Heart right ventricle (tissue), 16 donors: Measurements from ENCODE around the gene TRIM28. TPM values are rescaled to one million over a fixed set of nuclear protein-coding genes. Genes with fewer than 3 reads are reported as not detected.
A peak's percentile ranks its signal among the peaks of the same experiment; 100 is the strongest.

Experiments
- ATAC-seq, 8 donors: fragments of 200-7000 bp; cut with Tn5 transposase; one replicate each; pipeline ENCODE4 v1.9.1; 2020; ENCODE audit warnings: mild to moderate bottlenecking in 8 of 8, moderate library complexity in 8 of 8, moderate number of reproducible peaks in 1 of 8
- DNase-seq, 2 donors: peaks; one replicate each; pipeline ENCODE4 v3.0.0-alpha.2; 2020
- H3K27ac ChIP-seq, 10 donors: fragments of 200-600 bp; sonication (generic) in 2 of 10; one replicate each; pipeline versions ENCODE4 v1.5.0 to v1.8.0; 2020 to 2022; ENCODE audit warnings: mild to moderate bottlenecking in 3 of 10
- H3K27me3 ChIP-seq, 7 donors: fragments of 200-600 bp; one replicate each; pipeline ENCODE4 v1.8.0; 2021 to 2022; ENCODE audit warnings: mild to moderate bottlenecking in 2 of 7
- H3K36me3 ChIP-seq, 9 donors: fragments of 200-600 bp; sonication (generic) in 1 of 9; one replicate each; pipeline versions ENCODE4 v1.5.0 to v1.8.0; 2020 to 2022; ENCODE audit warnings: mild to moderate bottlenecking in 2 of 9
- H3K4me1 ChIP-seq, 9 donors: fragments of 200-600 bp; sonication (generic) in 1 of 9; one replicate each; pipeline versions ENCODE4 v1.5.0 to v1.8.0; 2020 to 2022; ENCODE audit warnings: mild to moderate bottlenecking in 4 of 9
- H3K4me3 ChIP-seq, 10 donors: fragments of 200-600 bp; sonication (generic) in 2 of 10; one replicate each; pipeline versions ENCODE4 v1.5.0 to v1.8.0; 2020 to 2022; ENCODE audit warnings: mild to moderate bottlenecking in 7 of 10, moderate library complexity in 2 of 10
- H3K9me3 ChIP-seq, 11 donors: fragments of 200-600 bp in 10 of 11; sonication (generic) in 2 of 11; one replicate each; pipeline versions ENCODE4 v1.5.0 to v1.8.0; 2013 to 2022; ENCODE audit warnings: mild to moderate bottlenecking in 2 of 11, control low read depth in 1 of 11, moderate library complexity in 1 of 11
- CTCF ChIP-seq, 9 donors: fragments of 200-600 bp; sonication (generic) in 2 of 9; IDR thresholded peaks; one replicate each; pipeline versions ENCODE4 v1.5.0 to v1.8.0; 2021 to 2022; ENCODE audit warnings: antibody characterized with exemption in 9 of 9, mild to moderate bottlenecking in 5 of 9, moderate library complexity in 1 of 9
- WGBS, 2 donors: extraction: QIAGEN DNeasy Blood & Tissue Kit; methylation state at CpG; one replicate each; pipeline ENCODE4 v1.1.7; 2013; ENCODE audit warnings: inconsistent platforms in 1 of 2; 5-methylcytosine and 5-hydroxymethylcytosine counted together
- intact Hi-C, 10 donors: fragments of 100-400 bp; cut with DNase I; formaldehyde crosslinking; loops; one replicate each; pipeline versions ENCODE4 v1.11.1 to v1.14.2; 2022
- polyA plus RNA-seq, 2 donors: library from polyadenylated mRNA; stranded (reverse); fragments of 200-250 nt; gene quantifications; one replicate each; pipeline ENCODE4 v1.2.3, GENCODE V29; 2013
- total RNA-seq, 10 donors: library from RNA; stranded (reverse); fragmentation: NEBNext Ultra II Directional in 3 of 10; extraction: Animal tissue kit (Norgen Biotek cat#: 25700) in 3 of 10; gene quantifications; one replicate each; pipeline versions ENCODE4 v1.2.1 to v1.2.4, GENCODE V29; 2021 to 2023
- donor health status: Arrhythmogenic right ventricular cardiomyopathy.
- donor health status: ischemic (EF 13 %, LVEDD 7.1; RV severe dilation, severe dysfunction).
- donor health status: healthy with polysubstance abuse.
- donor health status: DM: no; HTN: yes; CAD: no.
- donor health status: DM: no; HTN: no; CAD: no.
- donor health status: ischemic (EF 25% LVEDD 6.9; RV normal size, moderate dysfunction).
- donor health status: ischemic (EF 25% LVEDD 5.7; RV mildly dilated, moderate dysfunction).
- donor health status: healthy.
- donor health status: DM: yes; HTN: yes; CAD: no.
- donor health status: Ischemic cardiomyopathy.
- donor health status: ischemic (EF 35%, LVEDD 5.7; RV mildly dilated, moderate dysfunction).
- donor health status: nonischemic (EF 11% LVEDD 7.7; RV severe dilation, severe dysfunction).
- donor health status: DM: yes; HTN: yes; CAD: no.
- donor health status: PGD.
- donor health status: ischemic (EF 29% LVEDD 5.4; RV normal size, mild dysfunction).
- donor health status: nonischemic (EF 23%, LVEDD 6.1; RV moderate dilation, normal function).

Gene TRIM28
- total and polyA plus RNA-seq, 12 donors: 105 to 163 (median 142) TPM

GRCh38 chr19:58513694-58514563 is 29.9 kb upstream of the TRIM28 start:
- Histone ChIP-seq H3K27me3 (no peaks in the 10 kb centered on the region), H3K4me3 (peak overlapping the region in 9 of 10 donors; percentile 30 to 54 (median 49)), H3K9me3 (no peaks in the 10 kb centered on the region), H3K4me1 (peaks cover 11 to 54% (median 39%) of the 10 kb centered on the region in 9 donors), H3K27ac (peak overlapping the region in 9 of 10 donors; percentile 21 to 72 (median 47)), H3K36me3 (peaks cover 0 to 32% (median 16%) of the 10 kb centered on the region in 9 donors)
- ATAC-seq (peak; percentile 81 to 91 (median 88)), DNase-seq (peak; percentile 77 to 92)
- intact Hi-C loops: no loop called here
- peak; percentile 73 to 96 (median 86) for TF ChIP-seq CTCF (IDR thresholded peaks at IDR 0.05)
- 19 to 35% methylated on average over 65 of the region's 66 CpGs for WGBS, 2 donors

GRCh38 chr19:58514564-58515022 is 29.3 kb upstream of the TRIM28 start:
- WGBS, 2 donors: 71 to 81% methylated on average over 3 of the region's 3 CpGs
- Histone ChIP-seq H3K36me3 (peaks cover 0 to 32% (median 16%) of the 10 kb centered on the region in 9 donors), H3K4me3 (peak overlapping the region in 8 of 10 donors; percentile 30 to 54 (median 50)), H3K4me1 (peaks cover 11 to 54% (median 39%) of the 10 kb centered on the region in 9 donors), H3K27ac (peak overlapping the region in 6 of 10 donors; percentile 30 to 72 (median 58)), H3K9me3 (no peaks in the 10 kb centered on the region), H3K27me3 (no peaks in the 10 kb centered on the region)
- DNase-seq (no peak), ATAC-seq (no peak)
- intact Hi-C loops: no loop called here
- TF ChIP-seq CTCF (IDR thresholded peaks at IDR 0.05): no peak

DNA sequence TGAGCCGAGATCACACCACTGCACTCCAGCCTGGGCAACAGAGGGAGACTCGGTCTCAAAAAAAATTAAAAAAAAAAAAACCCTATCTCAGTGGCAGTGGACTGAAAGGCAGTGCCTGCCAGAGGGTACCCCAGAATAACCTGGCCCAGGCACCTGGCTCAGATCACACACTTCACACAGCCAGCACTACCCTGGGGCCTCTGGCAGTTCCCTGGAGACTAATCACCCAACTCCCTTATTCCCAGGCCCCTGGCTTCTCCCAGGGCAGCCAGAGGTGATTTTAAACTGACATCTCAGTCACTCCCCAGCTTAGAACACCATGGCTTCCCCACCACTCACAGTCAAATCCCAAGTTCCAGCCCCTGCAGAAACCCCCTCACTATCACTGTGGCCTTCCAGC is 28.6 kb upstream of the TRIM28 start:
- Histone ChIP-seq H3K27ac (no peak overlapping the region), H3K4me1 (peaks cover 11 to 56% (median 39%) of the 10 kb centered on the region in 9 donors), H3K27me3 (no peaks in the 10 kb centered on the region), H3K4me3 (no peak overlapping the region), H3K9me3 (no peaks in the 10 kb centered on the region), H3K36me3 (peaks cover 0 to 32% (median 16%) of the 10 kb centered on the region in 9 donors)
- TF ChIP-seq CTCF (IDR thresholded peaks at IDR 0.05): no peak
- intact Hi-C loops: no loop called here
- WGBS, 2 donors: 85 to 89% methylated on average over 2 of the region's 2 CpGs
- DNase-seq (no peak), ATAC-seq (no peak)

DNA sequence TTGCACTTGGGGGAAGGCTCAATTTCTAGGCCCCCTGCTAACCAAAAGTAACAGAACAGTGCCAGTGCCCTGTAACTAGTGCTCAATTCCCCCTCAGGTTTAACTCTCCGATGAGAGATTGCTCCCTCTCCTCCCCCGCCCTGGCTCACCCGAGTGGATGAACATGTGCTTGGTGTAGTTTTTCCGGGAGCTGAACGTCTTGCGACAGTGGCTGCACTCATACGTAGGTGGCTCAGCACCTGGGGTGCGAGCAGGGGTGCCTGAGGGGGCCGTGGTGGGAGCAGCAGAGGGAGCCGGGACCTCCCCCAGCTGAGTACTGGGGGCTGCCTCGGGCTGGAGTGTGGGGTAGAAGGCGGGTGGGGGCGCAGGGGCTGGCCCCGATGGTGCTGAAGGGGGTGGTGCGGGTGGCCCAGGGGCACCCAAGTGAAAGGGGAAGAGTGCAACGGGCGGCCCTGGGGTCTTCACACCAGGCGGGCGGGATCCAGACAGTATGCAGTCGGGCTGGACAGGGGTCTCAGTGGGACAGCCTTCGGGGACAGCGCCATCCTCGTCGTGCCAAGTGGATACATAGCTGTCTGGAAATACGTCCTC is 27.5 kb upstream of the TRIM28 start:
- WGBS, 2 donors: 87 to 88% methylated on average over 25 of the region's 25 CpGs
- no peak for TF ChIP-seq CTCF (IDR thresholded peaks at IDR 0.05)
- Histone ChIP-seq H3K4me1 (peaks cover 11 to 64% (median 46%) of the 10 kb centered on the region in 9 donors), H3K27me3 (no peaks in the 10 kb centered on the region), H3K27ac (no peak overlapping the region), H3K36me3 (peaks cover 0 to 32% (median 16%) of the 10 kb centered on the region in 9 donors), H3K9me3 (no peaks in the 10 kb centered on the region), H3K4me3 (no peak overlapping the region)
- intact Hi-C loops: no loop called here
- ATAC-seq (no peak), DNase-seq (no peak)
